HCT116 (cell line): Measurements from ENCODE around the gene C2CD2L. TPM values are rescaled to one million over a fixed set of nuclear protein-coding genes. Genes with fewer than 3 reads are reported as not detected.
A peak's percentile ranks its signal among the peaks of the same experiment; 100 is the strongest.

Source experiments
- ATAC-seq: fragments of 200-7000 bp; cut with Tn5 transposase; 2 replicates; pipeline ENCODE4 v1.9.1; 2020; ENCODE audit warnings: mild to moderate bottlenecking, moderate library complexity
- BruUV-seq: library from RNA; stranded (reverse); fragments of 400-500 nt; replicated peaks from 2 replicates; lab custom pipeline; 2021; lab: Mats Ljungman, UMichigan
- CTCF ChIA-PET: fragments of 300-600 bp; sonication (Branson Sonifier 250); formaldehyde crosslinking; loops from one replicate; lab custom pipeline; 2021; ENCODE audit warnings: antibody characterized with exemption; lab: Charles Lee
- POLR2A ChIA-PET: fragments of 300-600, 350-600 bp; sonication (Branson Sonifier 250); formaldehyde crosslinking; loops from one replicate; lab custom pipeline; 2021; ENCODE audit warnings: antibody characterized with exemption; lab: Charles Lee
- RAD21 ChIA-PET, 2 experiments: fragments of 300-600 bp; sonication (Branson Sonifier 250); formaldehyde crosslinking; loops; one replicate each; lab custom pipeline; 2023; ENCODE audit warnings: low total read pairs in 2 of 2; ENCODE audit not compliant: uncharacterized antibody in 2 of 2, unreplicated experiment in 2 of 2, low non-redundant PET in 1 of 2; lab: Charles Lee
- DNase-seq: peaks from one replicate; pipeline ENCODE4 v3.0.0-alpha.2; 2010; ENCODE audit warnings: low read depth, low spot score
- H2AFZ ChIP-seq: fragments of 200-600 bp; shearing (Covaris generic), sonication (generic); 2 replicates; pipeline ENCODE4 v1.6.1; 2017; ENCODE audit warnings: low read depth, mixed run types, mixed read lengths, antibody characterized with exemption, low read length; ENCODE audit not compliant: poor library complexity, severe bottlenecking
- H3K27ac ChIP-seq: 2 replicates; pipeline ENCODE4 v1.5.1; 2012; ENCODE audit warnings: low read depth, low read length
- H3K27me3 ChIP-seq: fragments of 200-600 bp; sonication (generic); 2 replicates; pipeline ENCODE4 v1.6.1; 2016; ENCODE audit warnings: mixed run types, low read length, mixed read lengths; ENCODE audit not compliant: insufficient read depth
- H3K36me3 ChIP-seq, 2 experiments: fragments of 200-500 bp in 1 of 2; fragments of 200-600 bp in 1 of 2; sonication (Bioruptor generic) in 1 of 2; sonication (generic) in 1 of 2; 2 replicates each; pipeline versions ENCODE4 v1.5.1 to v1.6.1; 2014 to 2016; ENCODE audit warnings: low read length in 2 of 2, inconsistent platforms in 1 of 2, mixed read lengths in 1 of 2, mixed run types in 1 of 2; ENCODE audit not compliant: insufficient read depth in 2 of 2, control insufficient read depth in 1 of 2
- H3K4me1 ChIP-seq, 2 experiments: fragments of 200-600 bp in 1 of 2; sonication (generic) in 1 of 2; 2 replicates each; pipeline versions ENCODE4 v1.5.1 to v1.6.1; 2012 to 2017; ENCODE audit warnings: low read length in 2 of 2, inconsistent platforms in 1 of 2, mild to moderate bottlenecking in 1 of 2, mixed read lengths in 1 of 2, mixed run types in 1 of 2, moderate library complexity in 1 of 2; ENCODE audit not compliant: insufficient read depth in 2 of 2, control insufficient read depth in 1 of 2
- H3K4me2 ChIP-seq: fragments of 200-600 bp; sonication (generic); 2 replicates; pipeline ENCODE4 v1.6.1; 2017; ENCODE audit warnings: mixed run types, low read length, mixed read lengths
- H3K4me3 ChIP-seq, 2 experiments: fragments of 200-600 bp in 1 of 2; sonication (generic) in 1 of 2; replicated peaks in 1 of 2; 2 replicates each; pipeline ENCODE4 v1.5.1; 2011 to 2016; ENCODE audit warnings: low read length in 2 of 2, control low read depth in 1 of 2, low read depth in 1 of 2, mild to moderate bottlenecking in 1 of 2, mixed read lengths in 1 of 2, mixed run types in 1 of 2
- H3K79me2 ChIP-seq: fragments of 200-600 bp; sonication (generic); 2 replicates; pipeline ENCODE4 v1.6.1; 2017; ENCODE audit warnings: mild to moderate bottlenecking, mixed run types, low read length, moderate library complexity, mixed read lengths; ENCODE audit not compliant: insufficient read depth
- H3K9ac ChIP-seq: fragments of 200-600 bp; sonication (generic); 2 replicates; pipeline ENCODE4 v1.6.1; 2016; ENCODE audit warnings: low read length, mixed read lengths
- H3K9me2 ChIP-seq: fragments of 200-600 bp; sonication (generic), shearing (Covaris generic); 2 replicates; pipeline ENCODE4 v1.6.1; 2017; ENCODE audit warnings: mixed run types, mild to moderate bottlenecking, moderate library complexity; ENCODE audit not compliant: insufficient read depth
- H3K9me3 ChIP-seq, 2 experiments: fragments of 200-500 bp in 1 of 2; fragments of 200-600 bp in 1 of 2; sonication (Bioruptor generic) in 1 of 2; sonication (generic) in 1 of 2; 2 replicates each; pipeline ENCODE4 v1.6.1; 2014 to 2017; ENCODE audit warnings: low read length in 2 of 2, mixed read lengths in 2 of 2, inconsistent platforms in 1 of 2, low read depth in 1 of 2, mild to moderate bottlenecking in 1 of 2, mixed run types in 1 of 2, moderate library complexity in 1 of 2; ENCODE audit not compliant: control insufficient read depth in 1 of 2, insufficient read depth in 1 of 2
- H4K20me1 ChIP-seq: fragments of 200-600 bp; sonication (generic), shearing (Covaris generic); 2 replicates; pipeline ENCODE4 v1.6.1; 2017; ENCODE audit warnings: mixed run types, mild to moderate bottlenecking, moderate library complexity; ENCODE audit not compliant: insufficient read depth
- ATF3 ChIP-seq: IDR thresholded peaks from 2 replicates; pipeline ENCODE4 v1.6.1; 2012
- CEBPB ChIP-seq: IDR thresholded peaks from 2 replicates; pipeline ENCODE4 v1.6.1; 2012; ENCODE audit warnings: low read depth
- EGR1 ChIP-seq: IDR thresholded peaks from 2 replicates; pipeline ENCODE4 v1.6.1; 2012; ENCODE audit warnings: low read depth
- EZH2phosphoT487 ChIP-seq: fragments of 200-600 bp; IDR thresholded peaks from 2 replicates; pipeline ENCODE4 v1.6.1; 2018; ENCODE audit warnings: antibody characterized with exemption, borderline replicate concordance
- POLR2AphosphoS5 ChIP-seq: IDR thresholded peaks from 2 replicates; pipeline ENCODE4 v1.6.1; 2011; ENCODE audit warnings: mild to moderate bottlenecking, low read depth, low read length, moderate library complexity
- SP1 ChIP-seq: IDR thresholded peaks from 2 replicates; pipeline ENCODE4 v1.6.1; 2012; ENCODE audit warnings: low read depth
- ZFX ChIP-seq: fragments of 450-650 bp; IDR thresholded peaks from 2 replicates; pipeline ENCODE4 v1.6.1; 2017
- intact Hi-C: fragments of 100-400 bp; cut with micrococcal nuclease; formaldehyde crosslinking; loops from 2 replicates; pipeline ENCODE4 v1.10.0; 2022
- total RNA-seq: library from RNA; stranded (reverse); gene quantifications from one replicate; pipeline ENCODE4 v1.2.1, GENCODE V29; 2021; ENCODE audit not compliant: unreplicated experiment
- TF ChIP-seq, protein P1 (sequence below): IDR thresholded peaks from 2 replicates; pipeline ENCODE4 v1.6.1; 2011; ENCODE audit warnings: mild to moderate bottlenecking, low read length, moderate library complexity; ENCODE audit not compliant: insufficient replicate concordance; ENCODE audit errors: extremely low read depth
- TF ChIP-seq, protein P2 (sequence below): IDR thresholded peaks from 2 replicates; pipeline ENCODE4 v1.6.1; 2012; ENCODE audit warnings: low read depth

The C2CD2L gene
- total RNA-seq, 1 experiment from 2014 or later = 12.4 TPM

GRCh38 chr11:119108146-119108856 lies 1.2 kb downstream of the C2CD2L start:
- ATAC-seq (peak; percentile 35), DNase-seq (no peak)
- RAD21 ChIA-PET = no interaction called here
- peak overlapping the region; percentile 84 for H3K9ac ChIP-seq
- no TSS peak for BruUV-seq
- H3K27ac ChIP-seq = peak overlapping the region; percentile 75
- intact Hi-C loops = loop anchor here (10.0 kb wide), 1 partner anchor 186 kb away; no protein-coding TSS in a partner anchor
- peaks cover 28 to 38% of the 10 kb centered on the region in 2 experiments for H3K4me1 ChIP-seq
- H3K4me2 ChIP-seq = peak overlapping the region; percentile 97
- no peaks in the 10 kb centered on the region for H3K9me2 ChIP-seq
- H3K79me2 ChIP-seq = peaks cover 6% of the 10 kb centered on the region; the same call in 1 of the 2 replicates
- H2AFZ ChIP-seq = no peak overlapping the region
- no peaks in the 10 kb centered on the region for H4K20me1 ChIP-seq
- H3K9me3 ChIP-seq = no peaks in the 10 kb centered on the region
- peaks cover 0 to 12% of the 10 kb centered on the region in 2 experiments; a peak in 2 of 4 replicates for H3K36me3 ChIP-seq
- TF ChIP-seq, protein P1, sequence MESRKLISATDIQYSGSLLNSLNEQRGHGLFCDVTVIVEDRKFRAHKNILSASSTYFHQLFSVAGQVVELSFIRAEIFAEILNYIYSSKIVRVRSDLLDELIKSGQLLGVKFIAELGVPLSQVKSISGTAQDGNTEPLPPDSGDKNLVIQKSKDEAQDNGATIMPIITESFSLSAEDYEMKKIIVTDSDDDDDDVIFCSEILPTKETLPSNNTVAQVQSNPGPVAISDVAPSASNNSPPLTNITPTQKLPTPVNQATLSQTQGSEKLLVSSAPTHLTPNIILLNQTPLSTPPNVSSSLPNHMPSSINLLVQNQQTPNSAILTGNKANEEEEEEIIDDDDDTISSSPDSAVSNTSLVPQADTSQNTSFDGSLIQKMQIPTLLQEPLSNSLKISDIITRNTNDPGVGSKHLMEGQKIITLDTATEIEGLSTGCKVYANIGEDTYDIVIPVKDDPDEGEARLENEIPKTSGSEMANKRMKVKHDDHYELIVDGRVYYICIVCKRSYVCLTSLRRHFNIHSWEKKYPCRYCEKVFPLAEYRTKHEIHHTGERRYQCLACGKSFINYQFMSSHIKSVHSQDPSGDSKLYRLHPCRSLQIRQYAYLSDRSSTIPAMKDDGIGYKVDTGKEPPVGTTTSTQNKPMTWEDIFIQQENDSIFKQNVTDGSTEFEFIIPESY = no peak
- TF ChIP-seq POLR2AphosphoS5 = peak; percentile 37; the same call in 1 of the 2 replicates
- POLR2A ChIA-PET = interaction anchor here (1.8 to 3.5 kb wide), 2 partner anchors 12 to 13 kb away, joined by 14 to 23 read pairs; partner anchors contain the start of gene HINFP
- peak overlapping the region; percentile 72 to 85 for H3K4me3 ChIP-seq
- CTCF ChIA-PET = no interaction called here
- H3K27me3 ChIP-seq = no peaks in the 10 kb centered on the region

- Histone ChIP-seq H3K9me3 (no peaks in the 10 kb centered on the region), H3K4me3 (peak overlapping the region; percentile 72 to 85), H3K9ac (no peak overlapping the region), H3K4me2 (peak overlapping the region; percentile 97), H3K9me2 (no peaks in the 10 kb centered on the region), H3K27ac (no peak overlapping the region), H4K20me1 (no peaks in the 10 kb centered on the region), H3K27me3 (no peaks in the 10 kb centered on the region), H2AFZ (no peak overlapping the region), H3K4me1 (peaks cover 23 to 33% of the 10 kb centered on the region in 2 experiments), H3K79me2 (peaks cover 6% of the 10 kb centered on the region; the same call in 1 of the 2 replicates), H3K36me3 (peaks cover 0 to 12% of the 10 kb centered on the region in 2 experiments; a peak in 2 of 4 replicates)
- POLR2A ChIA-PET = interaction anchor here (1.8 to 3.5 kb wide), 2 partner anchors 12 to 13 kb away, joined by 14 to 23 read pairs; partner anchors contain the start of gene HINFP
- CTCF ChIA-PET = no interaction called here
- ATAC-seq (no peak), DNase-seq (no peak)
- intact Hi-C loops = loop anchor here (10.0 kb wide), 1 partner anchor 186 kb away; no protein-coding TSS in a partner anchor
- no TSS peak for BruUV-seq
- RAD21 ChIA-PET = no interaction called here
- no peak for TF ChIP-seq EZH2phosphoT487
- no peak for TF ChIP-seq ATF3
- TF ChIP-seq, protein P2, sequence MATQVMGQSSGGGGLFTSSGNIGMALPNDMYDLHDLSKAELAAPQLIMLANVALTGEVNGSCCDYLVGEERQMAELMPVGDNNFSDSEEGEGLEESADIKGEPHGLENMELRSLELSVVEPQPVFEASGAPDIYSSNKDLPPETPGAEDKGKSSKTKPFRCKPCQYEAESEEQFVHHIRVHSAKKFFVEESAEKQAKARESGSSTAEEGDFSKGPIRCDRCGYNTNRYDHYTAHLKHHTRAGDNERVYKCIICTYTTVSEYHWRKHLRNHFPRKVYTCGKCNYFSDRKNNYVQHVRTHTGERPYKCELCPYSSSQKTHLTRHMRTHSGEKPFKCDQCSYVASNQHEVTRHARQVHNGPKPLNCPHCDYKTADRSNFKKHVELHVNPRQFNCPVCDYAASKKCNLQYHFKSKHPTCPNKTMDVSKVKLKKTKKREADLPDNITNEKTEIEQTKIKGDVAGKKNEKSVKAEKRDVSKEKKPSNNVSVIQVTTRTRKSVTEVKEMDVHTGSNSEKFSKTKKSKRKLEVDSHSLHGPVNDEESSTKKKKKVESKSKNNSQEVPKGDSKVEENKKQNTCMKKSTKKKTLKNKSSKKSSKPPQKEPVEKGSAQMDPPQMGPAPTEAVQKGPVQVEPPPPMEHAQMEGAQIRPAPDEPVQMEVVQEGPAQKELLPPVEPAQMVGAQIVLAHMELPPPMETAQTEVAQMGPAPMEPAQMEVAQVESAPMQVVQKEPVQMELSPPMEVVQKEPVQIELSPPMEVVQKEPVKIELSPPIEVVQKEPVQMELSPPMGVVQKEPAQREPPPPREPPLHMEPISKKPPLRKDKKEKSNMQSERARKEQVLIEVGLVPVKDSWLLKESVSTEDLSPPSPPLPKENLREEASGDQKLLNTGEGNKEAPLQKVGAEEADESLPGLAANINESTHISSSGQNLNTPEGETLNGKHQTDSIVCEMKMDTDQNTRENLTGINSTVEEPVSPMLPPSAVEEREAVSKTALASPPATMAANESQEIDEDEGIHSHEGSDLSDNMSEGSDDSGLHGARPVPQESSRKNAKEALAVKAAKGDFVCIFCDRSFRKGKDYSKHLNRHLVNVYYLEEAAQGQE = no peak
- no peak for TF ChIP-seq EGR1
- no peak for TF ChIP-seq SP1
- no peak for TF ChIP-seq CEBPB
- no peak for TF ChIP-seq ZFX
- TF ChIP-seq, protein P1 = no peak
Measured at GRCh38 chr11:119108857-119109221, 1.7 kb downstream of the C2CD2L start.
